Uterus (tissue), 2 donors: ENCODE data around the gene ZNF512B.

ENCODE experiments used
- POLR2A ChIP-seq, 2 donors: fragments of 450-650 bp; IDR thresholded peaks; one replicate each; pipeline ENCODE4 v1.6.1; 2016; ENCODE audit warnings: antibody characterized with exemption in 2 of 2, mild to moderate bottlenecking in 1 of 2, moderate library complexity in 1 of 2
- TF ChIP-seq, protein P1 (sequence below), 4 experiments: fragments of 200-600 bp in 2 of 4; fragments of 450-650 bp in 2 of 4; sonication (generic) in 2 of 4; IDR thresholded peaks; one replicate each; pipeline ENCODE4 v1.5.1; 2016 to 2019; ENCODE audit warnings: antibody characterized with exemption in 4 of 4, mild to moderate bottlenecking in 2 of 4, moderate library complexity in 1 of 4

DNA sequence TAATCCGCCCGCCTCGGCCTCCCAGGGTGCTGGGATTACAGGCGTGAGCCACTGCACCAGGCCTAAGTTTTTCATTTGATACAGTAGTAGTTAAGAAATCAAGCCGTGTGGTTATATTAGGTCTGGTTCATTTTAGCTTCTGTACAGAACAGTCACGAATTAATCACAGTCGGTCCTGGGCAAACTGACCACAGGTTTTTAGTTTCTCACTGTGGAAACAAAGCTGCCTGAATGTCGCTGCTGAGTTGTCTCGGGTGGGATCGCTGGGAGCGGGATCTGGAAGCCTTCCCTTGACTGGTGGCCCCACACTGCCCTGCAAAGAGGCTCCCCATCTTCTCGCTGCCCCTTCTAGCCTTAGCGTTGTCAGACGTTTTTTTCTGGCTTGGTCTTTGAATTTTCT, 32.1 kb downstream of the ZNF512B start:
- TF ChIP-seq, protein P1, sequence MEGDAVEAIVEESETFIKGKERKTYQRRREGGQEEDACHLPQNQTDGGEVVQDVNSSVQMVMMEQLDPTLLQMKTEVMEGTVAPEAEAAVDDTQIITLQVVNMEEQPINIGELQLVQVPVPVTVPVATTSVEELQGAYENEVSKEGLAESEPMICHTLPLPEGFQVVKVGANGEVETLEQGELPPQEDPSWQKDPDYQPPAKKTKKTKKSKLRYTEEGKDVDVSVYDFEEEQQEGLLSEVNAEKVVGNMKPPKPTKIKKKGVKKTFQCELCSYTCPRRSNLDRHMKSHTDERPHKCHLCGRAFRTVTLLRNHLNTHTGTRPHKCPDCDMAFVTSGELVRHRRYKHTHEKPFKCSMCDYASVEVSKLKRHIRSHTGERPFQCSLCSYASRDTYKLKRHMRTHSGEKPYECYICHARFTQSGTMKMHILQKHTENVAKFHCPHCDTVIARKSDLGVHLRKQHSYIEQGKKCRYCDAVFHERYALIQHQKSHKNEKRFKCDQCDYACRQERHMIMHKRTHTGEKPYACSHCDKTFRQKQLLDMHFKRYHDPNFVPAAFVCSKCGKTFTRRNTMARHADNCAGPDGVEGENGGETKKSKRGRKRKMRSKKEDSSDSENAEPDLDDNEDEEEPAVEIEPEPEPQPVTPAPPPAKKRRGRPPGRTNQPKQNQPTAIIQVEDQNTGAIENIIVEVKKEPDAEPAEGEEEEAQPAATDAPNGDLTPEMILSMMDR (IDR thresholded peaks at IDR 0.05), result no peak
- no peak for TF ChIP-seq POLR2A (IDR thresholded peaks at IDR 0.05)
